ENCODE measurements around the gene SKP1. TPM values are rescaled to one million over a fixed set of nuclear protein-coding genes. Genes with fewer than 3 reads are reported as not detected.

The SKP1 gene
- total RNA-seq, 1 donor from 2014 or later: 506 TPM

DNA sequence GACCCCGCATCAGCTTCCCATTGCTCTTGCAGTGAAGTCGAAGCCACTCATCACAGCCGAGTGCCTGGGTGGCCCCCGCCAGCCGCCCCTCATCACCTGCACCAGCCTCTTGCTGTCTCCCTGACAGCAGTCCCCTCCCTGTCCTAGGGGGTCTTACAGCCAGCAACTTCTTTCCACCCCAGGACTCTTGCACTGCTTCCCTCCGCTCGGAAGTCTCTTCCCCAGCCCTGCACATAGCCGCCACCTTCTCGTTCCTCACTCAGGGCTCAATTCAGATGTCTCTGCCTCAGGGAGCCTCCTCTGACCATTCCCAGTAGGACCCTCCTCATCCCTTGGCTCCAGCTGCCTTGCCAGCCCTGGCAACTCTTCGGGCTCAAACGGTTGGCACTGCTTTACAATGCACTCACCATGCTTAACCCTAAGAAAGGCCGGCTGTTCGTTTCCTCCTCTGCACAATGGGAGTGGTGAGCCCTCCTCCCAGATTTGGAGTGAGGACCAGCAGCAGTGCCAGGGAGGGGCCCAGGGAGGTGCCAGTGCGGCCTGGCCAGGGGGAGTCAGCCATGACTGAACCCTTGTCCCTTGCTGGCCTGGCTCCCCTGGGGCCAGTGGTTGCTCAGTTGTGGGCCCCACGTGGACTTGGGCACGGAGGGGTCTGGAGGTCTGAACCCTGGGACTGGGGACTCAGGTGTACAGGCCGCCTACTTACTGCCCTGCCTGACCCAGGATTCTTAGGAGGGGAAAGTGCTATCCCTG lies 56.2 kb downstream of the SKP1 start:
- H3K27me3 ChIP-seq (ENCODE audit: low read depth): no peaks in the 10 kb centered on the region
- H3K36me3 ChIP-seq: no peaks in the 10 kb centered on the region
- no peaks in the 10 kb centered on the region for H3K9me3 ChIP-seq (replicated peaks)
- intact Hi-C loops (cut with micrococcal nuclease): no loop called here
- no peak for DNase-seq
- H3K4me1 ChIP-seq: peaks cover 28% of the 10 kb centered on the region
- H3K27ac ChIP-seq (replicated peaks): no peak overlapping the region
- TF ChIP-seq, protein P1, sequence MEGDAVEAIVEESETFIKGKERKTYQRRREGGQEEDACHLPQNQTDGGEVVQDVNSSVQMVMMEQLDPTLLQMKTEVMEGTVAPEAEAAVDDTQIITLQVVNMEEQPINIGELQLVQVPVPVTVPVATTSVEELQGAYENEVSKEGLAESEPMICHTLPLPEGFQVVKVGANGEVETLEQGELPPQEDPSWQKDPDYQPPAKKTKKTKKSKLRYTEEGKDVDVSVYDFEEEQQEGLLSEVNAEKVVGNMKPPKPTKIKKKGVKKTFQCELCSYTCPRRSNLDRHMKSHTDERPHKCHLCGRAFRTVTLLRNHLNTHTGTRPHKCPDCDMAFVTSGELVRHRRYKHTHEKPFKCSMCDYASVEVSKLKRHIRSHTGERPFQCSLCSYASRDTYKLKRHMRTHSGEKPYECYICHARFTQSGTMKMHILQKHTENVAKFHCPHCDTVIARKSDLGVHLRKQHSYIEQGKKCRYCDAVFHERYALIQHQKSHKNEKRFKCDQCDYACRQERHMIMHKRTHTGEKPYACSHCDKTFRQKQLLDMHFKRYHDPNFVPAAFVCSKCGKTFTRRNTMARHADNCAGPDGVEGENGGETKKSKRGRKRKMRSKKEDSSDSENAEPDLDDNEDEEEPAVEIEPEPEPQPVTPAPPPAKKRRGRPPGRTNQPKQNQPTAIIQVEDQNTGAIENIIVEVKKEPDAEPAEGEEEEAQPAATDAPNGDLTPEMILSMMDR (IDR thresholded peaks at IDR 0.05; ENCODE audit: borderline replicate concordance): no peak
- no peak overlapping the region for H3K4me3 ChIP-seq

DNA sequence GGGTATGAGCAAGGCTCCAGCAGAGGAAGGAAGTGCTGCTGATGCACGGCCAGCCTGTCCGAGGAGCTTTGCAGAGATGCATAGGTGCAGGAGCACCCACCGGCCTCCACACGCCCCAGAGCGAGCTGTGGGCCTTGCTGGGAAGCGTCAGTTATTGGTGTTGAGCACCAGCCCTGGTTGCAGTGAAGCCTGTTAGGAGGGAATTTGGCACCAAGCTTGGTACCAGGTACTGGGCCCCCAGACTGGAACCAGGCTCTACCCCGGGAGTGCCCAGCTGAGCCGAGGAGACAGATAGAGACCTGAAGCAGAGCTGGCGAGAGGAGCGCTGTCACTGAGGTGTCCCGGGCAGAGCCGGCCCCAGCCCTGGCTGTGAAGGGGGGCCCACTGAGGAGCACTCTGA lies 57.0 kb downstream of the SKP1 start:
- Histone ChIP-seq H3K27ac (replicated peaks) (no peak overlapping the region), H3K9me3 (replicated peaks) (no peaks in the 10 kb centered on the region), H3K4me3 (no peak overlapping the region), H3K27me3 (ENCODE audit: low read depth) (no peaks in the 10 kb centered on the region), H3K36me3 (no peaks in the 10 kb centered on the region), H3K4me1 (peaks cover 24% of the 10 kb centered on the region)
- DNase-seq: no peak
- TF ChIP-seq, protein P1 (IDR thresholded peaks at IDR 0.05; ENCODE audit: borderline replicate concordance): no peak
- intact Hi-C loops (cut with micrococcal nuclease): no loop called here

DNA sequence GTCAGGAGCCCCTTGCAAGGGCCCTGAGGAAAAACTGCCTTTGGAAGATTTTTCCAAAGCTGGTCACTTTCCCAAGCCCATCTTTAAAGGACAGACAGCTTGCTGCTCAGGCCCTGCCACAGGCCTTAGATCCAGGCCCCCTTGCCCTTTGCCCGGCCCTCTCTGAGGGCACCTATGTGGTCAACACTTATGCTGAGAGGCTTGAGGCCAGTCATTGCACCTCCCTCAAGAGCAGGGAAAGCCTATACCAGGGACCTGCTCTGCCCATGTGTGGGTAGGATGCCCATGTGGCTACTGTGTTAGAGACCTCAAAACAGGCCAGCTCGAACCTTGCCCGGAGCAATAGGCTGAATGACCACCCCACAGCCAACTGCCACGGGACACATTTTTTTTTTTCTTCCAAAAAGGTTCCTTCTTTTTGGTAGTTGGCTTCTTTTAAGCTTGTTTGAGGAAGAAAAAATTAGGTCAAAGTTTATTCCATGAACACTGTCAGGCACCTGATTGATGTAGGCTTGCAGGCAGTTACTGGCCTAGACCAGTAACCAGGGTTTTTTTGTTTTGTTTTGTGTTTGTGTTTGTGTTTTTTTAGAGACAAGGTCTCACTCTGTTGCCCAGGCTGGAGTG lies 58.4 kb downstream of the SKP1 start:
- TF ChIP-seq, protein P1 (IDR thresholded peaks at IDR 0.05; ENCODE audit: borderline replicate concordance): no peak
- no peak overlapping the region for H3K27ac ChIP-seq (replicated peaks)
- intact Hi-C loops (cut with micrococcal nuclease): no loop called here
- peaks cover 27% of the 10 kb centered on the region for H3K4me1 ChIP-seq
- H3K4me3 ChIP-seq: no peak overlapping the region
- H3K9me3 ChIP-seq (replicated peaks): no peaks in the 10 kb centered on the region
- no peaks in the 10 kb centered on the region for H3K36me3 ChIP-seq
- peaks cover 6% of the 10 kb centered on the region for H3K27me3 ChIP-seq (ENCODE audit: low read depth)
- no peak for DNase-seq

DNA sequence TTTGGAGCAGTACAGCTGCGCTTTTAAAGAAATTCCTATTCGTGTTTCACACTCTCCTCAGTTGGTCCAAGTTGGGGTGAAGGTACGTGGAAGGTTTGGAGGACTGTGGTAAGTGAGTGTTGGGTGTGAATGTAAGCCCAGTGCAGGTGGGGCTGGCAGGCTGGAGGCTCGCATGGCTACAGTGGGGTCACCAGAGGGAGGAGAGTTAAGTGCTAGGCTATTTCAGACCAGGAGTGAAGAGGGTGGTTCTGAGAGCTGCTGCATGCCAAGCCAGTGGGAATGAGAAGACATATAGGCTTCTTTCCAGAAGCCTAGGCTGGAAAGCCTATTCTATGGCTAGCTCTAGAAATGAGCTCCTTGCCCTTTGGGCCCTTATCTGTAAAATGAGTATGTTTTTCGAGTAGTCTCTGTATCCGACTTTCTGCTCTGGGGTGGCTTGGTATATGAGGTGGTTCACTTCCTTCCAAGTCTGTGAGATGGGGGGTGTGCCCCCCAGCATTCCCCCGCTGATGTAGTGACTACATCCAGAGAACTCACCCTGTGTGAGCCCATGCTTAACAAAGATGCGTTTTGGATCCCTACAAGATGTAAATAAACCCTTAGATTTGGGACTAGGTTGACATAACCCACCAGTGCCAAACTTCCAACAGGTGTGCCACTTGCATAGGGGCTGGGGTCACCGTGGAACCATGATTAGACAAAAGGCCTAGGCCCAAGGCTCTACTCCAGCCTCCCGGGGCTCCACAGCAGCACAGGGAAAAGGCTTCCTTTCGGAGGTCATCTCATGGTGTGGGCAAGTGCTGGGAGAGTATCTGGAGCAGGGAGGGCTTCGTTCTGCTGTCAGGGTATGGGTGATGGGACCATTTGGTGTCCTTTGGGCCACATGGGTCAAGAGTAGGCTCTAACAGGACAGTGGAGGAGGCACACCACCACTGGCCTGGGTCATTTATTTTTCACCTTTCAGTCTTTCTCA lies 59.7 kb downstream of the SKP1 start:
- Histone ChIP-seq H3K4me3 (no peak overlapping the region), H3K27me3 (ENCODE audit: low read depth) (peaks cover 19% of the 10 kb centered on the region), H3K9me3 (replicated peaks) (no peaks in the 10 kb centered on the region), H3K36me3 (no peaks in the 10 kb centered on the region), H3K4me1 (peaks cover 32% of the 10 kb centered on the region), H3K27ac (replicated peaks) (no peak overlapping the region)
- TF ChIP-seq, protein P1 (IDR thresholded peaks at IDR 0.05; ENCODE audit: borderline replicate concordance): no peak
- intact Hi-C loops (cut with micrococcal nuclease): no loop called here
- no peak for DNase-seq

DNA sequence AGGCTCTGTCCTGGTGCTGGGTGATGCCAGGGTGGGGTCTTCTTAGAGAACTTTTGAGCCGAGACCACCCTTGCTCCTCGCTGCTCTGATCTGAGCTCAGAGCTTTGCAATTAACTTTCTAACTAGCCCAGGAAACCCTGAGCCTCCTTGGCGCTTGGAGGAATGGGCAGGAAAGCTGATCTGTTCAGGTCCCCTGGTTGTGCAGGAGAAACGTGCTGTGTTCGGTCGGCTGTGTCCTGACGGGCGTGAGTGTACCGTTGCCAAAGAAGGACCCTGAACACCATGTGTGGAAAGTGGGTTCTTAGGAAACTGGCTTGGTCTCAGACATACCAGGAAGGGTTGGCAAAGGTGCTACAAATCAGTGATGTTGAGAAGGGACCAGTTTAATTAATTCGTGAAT lies 60.5 kb downstream of the SKP1 start:
- Histone ChIP-seq H3K4me1 (peaks cover 32% of the 10 kb centered on the region), H3K4me3 (no peak overlapping the region), H3K36me3 (no peaks in the 10 kb centered on the region), H3K9me3 (replicated peaks) (no peaks in the 10 kb centered on the region), H3K27ac (replicated peaks) (no peak overlapping the region), H3K27me3 (ENCODE audit: low read depth) (peaks cover 26% of the 10 kb centered on the region)
- TF ChIP-seq, protein P1 (IDR thresholded peaks at IDR 0.05; ENCODE audit: borderline replicate concordance): no peak
- intact Hi-C loops (cut with micrococcal nuclease): no loop called here
- no peak for DNase-seq

All from left ventricle myocardium inferior (tissue), 1 donor.